ENCODE data around the gene LRRC15. TPM values are rescaled to one million over a fixed set of nuclear protein-coding genes. Genes with fewer than 3 reads are reported as not detected.

The LRRC15 gene
- total RNA-seq, 1 experiment from 2014 or later, result 9.6 TPM

Other genes starting within 250 kb of the LRRC15 start
- gene HES1, start 233.6 kb downstream of the LRRC15 start, total RNA-seq (2014; rRNA removed; shearing (Covaris generic)), result 24.7 and 31.4 TPM in 2 replicates
- gene CPN2, start 18.4 kb downstream of the LRRC15 start, total RNA-seq (2014; rRNA removed; shearing (Covaris generic)), result not detected in 2 replicates
- gene GP5, start 29.5 kb upstream of the LRRC15 start, total RNA-seq (2014; rRNA removed; shearing (Covaris generic)), result 0.12 TPM in 1 of 2 replicates, not detected in the other
- 91.3 and 134 TPM in 2 replicates for gene ATP13A3, start 117.3 kb upstream of the LRRC15 start, total RNA-seq (2014; rRNA removed; shearing (Covaris generic))

Data from M059J (cell line).